HG03469 (cell line): Measurements from ENCODE around the gene HACD2.

Experiments
- ATAC-seq: cut with Tn5 transposase; IDR thresholded peaks from one replicate; pipeline ENCODE4 v1.9.1; 2021; ENCODE audit warnings: mild to moderate bottlenecking, moderate library complexity, moderate number of reproducible peaks; ENCODE audit not compliant: unreplicated experiment

The HACD2 gene

DNA sequence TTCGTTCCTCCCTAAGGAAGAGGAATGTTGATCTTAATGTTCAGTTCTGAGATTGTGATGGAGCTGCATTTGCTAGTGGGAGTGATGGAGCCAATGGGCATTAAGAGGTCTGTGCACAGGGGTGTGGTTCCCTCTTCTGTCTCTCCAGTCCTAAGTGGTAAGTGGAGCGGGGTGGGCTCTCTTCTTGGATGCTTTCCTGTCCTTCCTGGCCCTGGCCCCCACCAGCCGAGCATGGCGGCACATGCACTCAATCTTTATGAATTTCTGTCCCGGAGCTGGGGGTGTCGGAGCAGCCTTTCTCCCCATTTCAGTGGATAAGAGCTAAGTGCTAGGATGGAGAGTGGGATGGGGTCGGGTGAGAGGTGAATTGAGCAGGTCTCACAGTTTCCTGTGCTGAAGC lies 98.4 kb downstream of the HACD2 start:
- ATAC-seq: no peak

DNA sequence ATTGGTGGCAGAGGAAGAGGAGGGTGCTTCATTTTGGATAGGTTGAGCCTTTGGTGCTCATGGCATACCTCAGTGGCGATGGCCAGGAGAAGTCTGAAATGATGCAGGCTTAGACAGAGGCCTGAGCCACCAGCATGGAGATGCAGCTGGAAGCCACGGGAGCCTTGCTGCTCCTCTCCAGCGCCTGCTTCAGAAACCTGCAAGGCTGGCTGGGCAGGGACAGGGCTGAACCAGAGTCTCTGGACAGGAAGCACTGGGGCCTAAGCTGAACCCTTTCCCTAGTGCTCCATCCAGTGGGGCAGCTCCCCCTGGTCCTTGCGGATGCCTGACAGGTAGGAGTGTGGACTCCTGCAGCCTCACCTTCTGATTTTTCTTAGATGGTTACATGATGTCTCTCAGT lies 99.3 kb downstream of the HACD2 start:
- no peak for ATAC-seq

DNA sequence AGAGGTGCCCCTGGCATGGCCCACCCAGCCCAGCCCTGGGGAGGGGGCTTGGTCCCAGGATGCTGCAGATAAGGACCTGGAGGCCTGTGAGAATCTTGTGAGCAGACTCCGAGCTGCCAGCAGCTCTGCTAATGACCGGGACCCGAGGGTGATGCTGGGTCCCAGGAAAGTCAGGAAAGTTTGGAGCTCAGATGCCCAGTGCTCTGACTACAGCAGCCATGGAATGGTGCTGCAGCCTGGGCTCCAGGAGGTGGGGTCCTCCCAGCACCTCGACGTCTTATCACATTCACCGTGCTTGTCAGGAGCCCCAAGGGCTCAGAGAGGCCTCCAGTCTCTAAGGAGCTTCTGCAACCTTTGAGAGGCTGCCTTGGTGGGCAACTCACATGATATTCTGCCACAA lies 101.7 kb downstream of the HACD2 start:
- ATAC-seq: no peak

DNA sequence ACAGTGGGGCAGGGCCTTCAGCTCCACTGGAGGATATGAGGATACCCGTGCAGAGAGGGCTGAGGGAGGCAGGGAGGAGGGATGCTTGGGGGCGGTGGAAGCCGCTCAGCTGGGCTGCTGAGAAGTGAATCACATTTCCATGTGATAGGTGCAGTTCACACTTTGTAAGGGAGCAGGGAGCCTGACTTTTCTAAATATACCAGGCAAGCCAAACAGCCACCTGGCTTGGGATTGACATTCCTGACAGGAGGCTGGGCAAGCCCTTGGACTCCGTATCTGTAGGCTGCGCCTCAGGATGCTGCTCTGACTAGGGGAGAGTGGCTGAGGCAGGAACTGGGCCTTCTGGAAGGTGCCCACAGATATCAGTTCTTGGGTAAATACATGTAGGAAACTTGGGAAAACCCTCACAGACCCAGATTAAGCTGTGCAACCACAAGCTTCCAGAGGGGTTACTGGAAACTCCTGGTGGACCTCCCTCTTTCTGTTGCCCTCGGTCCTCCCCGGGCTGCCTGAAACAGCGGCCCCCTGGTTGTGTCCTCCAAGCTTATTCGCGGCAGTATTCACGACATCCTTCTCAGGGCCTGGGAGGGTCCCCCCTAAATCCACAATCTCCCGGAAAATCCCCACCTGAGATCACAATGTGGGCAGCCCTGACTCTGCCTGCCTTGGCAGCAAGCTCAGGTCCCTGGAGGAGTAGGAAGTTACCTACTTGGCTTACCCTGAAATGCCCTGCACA lies 103.0 kb downstream of the HACD2 start:
- ATAC-seq: no peak

DNA sequence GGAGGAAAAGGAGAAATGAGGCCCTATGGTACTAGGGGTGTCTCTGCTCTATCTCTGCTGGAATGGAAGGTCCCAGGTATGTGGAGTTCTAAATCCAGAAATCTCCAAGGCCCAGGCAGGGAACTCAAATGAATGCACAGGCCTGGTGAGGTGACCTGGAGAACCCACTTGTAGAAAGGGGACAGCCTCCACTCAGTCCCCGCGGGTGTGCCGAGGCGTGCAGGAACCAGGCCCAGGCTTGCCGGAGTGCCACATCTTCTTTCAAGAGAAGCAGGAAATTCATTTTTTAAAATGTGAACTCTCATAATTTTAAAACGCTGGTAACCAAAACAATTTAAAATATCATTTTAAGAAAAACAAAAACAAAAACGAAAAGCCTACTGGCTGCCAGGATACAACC lies 103.8 kb downstream of the HACD2 start:
- ATAC-seq: no peak

DNA sequence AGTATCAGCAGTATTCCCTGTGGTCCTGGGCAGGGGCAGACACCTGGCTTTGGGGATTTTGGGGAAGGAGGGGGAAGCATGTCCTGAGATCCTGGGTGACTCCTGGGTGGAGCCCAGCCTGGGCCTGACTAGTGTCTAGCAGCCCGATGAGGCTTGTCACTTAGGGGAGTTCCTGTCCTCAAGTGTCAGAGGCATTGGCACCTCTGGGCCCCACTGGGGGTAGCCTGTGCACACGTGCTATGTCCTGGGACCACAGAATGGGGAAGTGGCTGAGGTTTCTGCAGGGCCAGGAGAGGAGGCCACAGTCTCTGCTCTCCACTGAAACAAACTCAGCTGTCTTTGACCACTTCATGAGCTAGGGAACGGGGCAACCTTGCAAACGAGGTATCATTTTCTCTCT lies 104.4 kb downstream of the HACD2 start:
- ATAC-seq: no peak

DNA sequence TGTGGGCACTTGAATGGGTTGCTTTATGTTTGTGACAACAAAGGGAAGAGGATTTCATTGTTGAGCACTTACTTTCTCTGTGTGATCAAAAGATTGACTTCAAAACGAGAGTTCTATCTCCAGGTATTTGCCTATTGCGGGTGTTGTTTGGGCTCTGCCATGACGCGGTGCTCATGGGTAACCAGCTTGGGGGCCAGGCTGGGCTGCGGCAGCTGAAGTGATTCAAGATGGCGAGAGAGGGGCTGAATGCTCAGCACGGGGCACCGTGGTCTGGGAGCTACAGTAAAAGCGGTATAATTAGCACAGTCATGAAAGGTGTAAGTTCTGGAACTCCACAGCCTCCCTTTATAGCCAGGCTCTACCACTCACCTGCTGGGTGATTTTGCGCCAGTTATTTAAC lies 105.0 kb downstream of the HACD2 start:
- ATAC-seq: no peak

DNA sequence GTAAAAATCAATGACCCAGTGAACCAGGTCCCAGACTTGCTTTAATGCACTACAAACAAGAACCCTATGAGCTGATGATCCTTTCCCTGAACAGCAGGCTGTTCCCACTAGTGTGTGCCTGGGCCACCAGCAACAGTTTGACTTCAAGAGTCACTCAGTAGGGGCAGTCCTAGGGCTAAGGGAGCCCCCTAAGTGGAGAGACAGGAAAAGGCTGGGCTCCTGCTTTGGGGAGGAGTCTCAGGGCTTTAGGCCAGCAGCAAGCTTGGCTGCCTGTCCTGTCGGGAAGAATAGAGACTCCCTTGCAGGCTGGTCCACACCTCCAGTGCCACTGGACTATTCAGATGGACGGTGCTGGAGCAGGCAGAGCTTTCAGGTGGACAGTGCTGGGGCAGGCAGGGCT lies 106.5 kb downstream of the HACD2 start:
- no peak for ATAC-seq

DNA sequence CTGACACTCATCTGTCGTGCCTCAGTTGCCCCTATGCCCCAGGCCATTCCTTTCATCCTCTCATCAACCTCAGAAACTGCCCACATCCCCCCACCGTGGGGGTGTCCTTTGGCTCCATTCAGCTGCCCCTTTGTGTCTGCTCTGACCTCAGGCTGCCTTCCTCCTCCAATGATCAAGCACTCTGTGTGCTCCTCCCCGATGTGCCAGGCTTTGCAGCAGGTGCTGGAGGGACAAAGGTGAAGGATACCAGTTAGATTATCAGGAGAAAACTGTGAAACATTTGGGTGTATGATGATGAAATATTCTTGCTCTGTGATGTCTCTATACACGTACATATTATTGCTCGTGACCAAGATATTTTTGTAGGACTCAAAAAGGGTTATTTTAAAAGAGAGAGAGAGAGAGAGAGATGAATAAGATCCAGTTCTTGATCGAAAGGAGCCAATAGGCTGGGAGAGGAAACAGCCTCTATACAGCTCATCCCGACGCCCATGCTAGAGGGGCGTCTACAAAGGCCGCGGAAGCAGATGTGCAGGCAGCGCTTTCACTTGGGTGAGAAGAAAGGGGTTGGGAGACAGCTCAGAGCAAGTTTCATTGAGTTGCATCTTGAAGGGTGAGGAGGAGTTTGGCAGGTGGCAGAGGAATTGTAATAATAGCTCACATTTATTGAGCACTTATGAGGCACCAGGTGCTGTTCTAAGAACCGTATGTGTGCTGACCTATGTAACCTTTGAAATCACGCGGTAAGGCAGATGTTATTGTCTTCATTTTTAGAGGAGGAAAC lies 107.7 kb downstream of the HACD2 start:
- no peak for ATAC-seq

DNA sequence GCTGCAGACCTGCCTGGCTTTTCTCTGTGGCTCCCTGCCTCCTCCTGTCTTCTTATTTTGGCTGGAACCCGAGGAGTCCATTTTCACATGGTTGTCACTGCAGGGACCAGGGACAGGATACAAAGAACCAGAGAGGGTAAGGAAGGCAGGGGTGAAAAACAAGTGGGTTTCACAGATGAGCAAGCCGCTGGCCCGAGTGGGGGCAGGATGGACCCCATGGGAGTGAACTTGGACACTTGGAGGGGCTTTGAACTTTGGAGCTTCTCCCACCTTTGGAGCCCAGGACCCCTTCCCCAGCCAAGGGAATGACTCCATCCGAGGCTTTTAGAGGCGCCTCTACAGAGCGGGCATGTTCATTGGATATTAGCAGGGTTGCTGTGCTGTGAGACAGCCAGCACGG lies 109.1 kb downstream of the HACD2 start:
- ATAC-seq: no peak

DNA sequence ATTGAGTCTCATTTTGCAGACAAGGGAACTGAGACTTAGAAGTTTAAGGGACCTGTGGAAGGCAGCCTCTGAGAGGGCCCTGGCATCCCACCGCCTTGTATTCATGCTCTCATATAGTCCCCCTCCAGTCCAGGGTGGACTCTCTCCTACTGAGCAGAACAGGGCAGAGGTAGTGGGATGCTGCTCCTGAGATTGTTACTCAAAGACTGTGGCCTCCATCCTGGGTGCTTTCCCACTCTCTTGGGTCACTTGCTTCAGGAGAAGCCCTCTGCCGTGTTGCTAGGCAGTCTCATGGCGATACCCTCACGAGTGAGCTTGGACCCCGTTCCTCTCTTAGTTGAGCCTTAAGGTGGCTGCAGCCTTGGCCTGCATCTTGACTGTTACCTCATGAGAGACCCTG lies 113.7 kb downstream of the HACD2 start:
- no peak for ATAC-seq

DNA sequence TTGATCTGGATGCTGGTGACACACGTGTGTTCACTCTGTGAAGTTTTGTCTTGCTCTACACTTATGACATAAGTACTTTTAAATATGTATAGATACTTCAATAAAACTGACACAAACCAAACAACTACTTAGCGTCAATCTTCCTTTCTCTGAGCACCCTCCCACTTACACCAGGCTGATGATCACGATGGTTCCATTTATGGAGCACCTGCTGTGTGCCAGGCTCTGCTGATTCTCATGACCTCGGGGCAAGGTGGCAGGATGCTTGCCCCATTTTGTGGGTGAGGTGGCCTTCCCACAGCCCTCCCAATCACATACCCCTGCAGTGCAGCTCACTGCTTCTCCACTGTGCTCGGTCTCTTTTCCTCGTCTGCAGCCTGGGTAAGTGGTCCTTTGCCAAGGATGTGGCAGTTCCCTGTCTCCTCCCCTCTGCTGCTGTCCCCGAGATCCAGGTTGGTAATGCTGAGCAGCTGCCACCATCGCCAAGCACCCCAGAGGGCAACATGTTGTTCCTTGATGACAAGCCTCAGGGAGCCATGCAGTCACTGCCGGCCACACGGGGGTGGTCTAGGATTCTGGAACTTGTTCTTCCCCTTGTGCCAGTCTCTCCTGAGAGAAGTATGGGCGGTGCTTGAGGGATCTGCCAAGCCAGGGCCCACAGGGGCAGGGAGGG lies 115.4 kb downstream of the HACD2 start:
- ATAC-seq: no peak

DNA sequence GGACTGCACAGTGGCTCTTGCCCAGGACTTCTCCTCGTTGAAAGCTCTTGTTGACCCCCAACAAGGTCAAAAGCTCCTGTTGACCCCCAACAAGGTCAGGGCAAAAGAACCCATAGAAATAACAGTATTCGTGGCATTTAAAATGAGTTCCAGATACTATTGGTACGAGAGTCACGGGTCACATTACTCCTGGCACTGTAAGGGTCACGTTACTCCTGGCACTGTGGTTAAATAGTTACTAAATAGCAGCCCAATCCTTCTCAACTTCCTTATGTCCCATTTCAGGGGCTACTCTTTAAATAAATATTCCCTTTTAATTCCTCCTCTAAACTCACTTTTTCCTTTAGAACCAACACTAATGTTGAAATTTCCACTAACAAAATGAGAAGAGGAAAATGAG lies 117.8 kb downstream of the HACD2 start:
- ATAC-seq: no peak

DNA sequence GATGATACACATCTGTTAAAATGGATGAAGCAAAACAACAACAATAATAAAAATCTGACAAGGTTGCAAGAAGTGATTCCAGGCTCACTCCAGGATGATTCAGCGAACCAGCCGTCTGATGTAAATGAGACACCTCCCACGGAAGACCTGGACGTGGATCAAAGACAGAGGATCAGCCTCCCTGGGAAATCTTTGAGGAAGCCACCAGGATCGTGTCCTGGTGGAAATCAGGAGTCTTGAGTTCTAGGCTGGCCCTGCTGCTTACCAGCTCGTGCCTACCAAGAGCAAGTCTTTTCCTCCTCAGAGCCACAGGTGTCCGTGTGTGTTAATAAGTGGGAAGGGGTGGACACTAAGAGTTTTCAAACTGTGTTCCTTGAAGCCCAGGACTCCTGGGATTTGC lies 120.6 kb downstream of the HACD2 start:
- ATAC-seq: no peak

DNA sequence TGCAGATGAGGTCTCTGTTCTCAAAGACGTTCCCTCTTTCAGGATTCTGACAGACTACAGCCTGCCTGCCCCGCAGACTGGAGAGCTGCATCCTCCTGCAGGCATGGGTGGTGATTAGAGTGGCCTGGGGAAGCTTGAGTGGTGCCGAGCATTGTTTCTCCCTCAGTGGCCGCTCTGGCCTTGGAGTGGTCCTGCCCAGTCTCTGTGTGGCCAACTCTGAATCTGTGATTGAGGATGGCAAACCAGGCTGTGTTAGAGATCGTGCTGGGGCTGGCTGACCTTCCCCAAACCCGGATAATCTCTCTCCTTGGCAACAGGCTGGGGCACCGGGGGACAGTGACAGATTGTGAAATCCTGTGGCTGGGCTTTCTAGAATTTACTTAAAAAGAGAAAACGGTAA lies 125.0 kb downstream of the HACD2 start:
- ATAC-seq: no peak

DNA sequence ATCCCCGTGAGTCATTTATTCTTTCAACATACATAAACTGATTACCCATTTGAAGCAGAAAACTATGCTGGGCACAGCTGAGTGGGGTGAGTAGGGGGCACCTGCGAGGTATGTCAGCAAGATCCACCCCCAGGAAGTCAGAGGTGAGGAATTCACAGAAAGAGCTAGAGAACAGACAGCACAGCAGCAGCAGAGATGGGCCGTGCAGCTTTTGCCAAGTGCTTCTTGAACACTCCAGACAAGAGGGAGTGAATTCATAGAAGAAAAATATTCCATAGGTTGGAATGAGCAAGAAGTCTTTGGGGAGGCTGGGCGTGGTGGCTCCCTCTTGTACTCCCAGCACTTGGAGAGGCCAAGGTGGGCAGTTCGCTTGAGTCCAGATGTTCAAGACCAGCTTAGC lies 126.6 kb downstream of the HACD2 start:
- ATAC-seq: no peak

DNA sequence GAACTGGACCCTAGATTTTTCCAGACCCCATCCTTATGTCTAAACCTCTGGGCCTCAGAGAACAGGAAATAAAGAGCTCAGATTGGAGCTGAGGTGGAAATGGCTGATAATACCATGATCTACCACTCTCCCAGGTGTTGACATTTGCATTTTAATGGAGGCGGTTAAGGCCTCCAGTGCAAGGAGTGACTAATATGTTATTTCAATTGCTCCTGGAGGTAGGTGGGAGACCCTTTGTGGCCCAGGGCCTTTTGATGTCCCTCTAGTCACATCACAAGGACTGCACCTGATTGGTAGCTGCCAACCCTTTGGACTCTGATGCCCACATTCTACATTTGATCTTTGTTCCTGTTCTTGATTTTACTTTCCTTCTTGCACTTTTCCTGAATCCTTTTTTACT lies 127.0 kb downstream of the HACD2 start:
- ATAC-seq: no peak

DNA sequence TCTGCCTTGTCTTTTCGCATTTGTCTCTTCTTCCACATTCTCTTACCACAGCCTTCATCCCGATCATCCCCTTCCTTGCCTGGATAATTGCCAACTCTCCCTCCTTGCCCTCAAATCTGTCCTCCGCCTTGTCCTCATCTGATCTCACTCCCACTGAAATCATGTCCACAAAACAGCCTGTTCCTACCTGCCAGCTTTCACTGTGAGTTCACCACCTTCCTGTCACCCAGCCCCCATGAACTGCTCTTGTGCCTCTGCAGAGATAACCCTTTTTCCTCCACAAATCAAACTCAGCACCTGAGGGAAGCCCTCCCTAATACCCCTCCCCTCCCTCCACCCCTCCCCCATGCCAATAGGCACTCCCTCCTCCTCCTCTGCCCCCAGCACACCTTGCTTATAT lies 131.2 kb downstream of the HACD2 start:
- ATAC-seq: no peak

DNA sequence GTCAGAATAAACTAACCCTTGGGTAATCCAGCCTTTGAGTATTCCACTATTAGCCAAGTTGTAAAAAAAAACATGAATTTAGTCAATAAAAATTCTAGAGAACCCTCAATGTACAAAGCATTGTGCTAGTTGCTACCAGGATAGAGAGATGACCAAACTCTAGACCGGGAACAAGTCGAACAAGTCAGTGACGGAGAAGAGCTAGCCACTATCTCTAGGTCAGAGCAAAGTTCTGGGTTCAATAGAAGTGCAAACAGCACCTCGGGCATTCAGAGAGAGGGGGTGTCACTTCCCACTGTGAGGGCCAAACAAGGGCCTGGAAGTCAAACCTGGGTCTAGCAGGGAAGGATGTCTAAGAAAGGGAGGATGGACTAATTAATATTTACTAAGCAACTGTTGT lies 133.7 kb downstream of the HACD2 start:
- no peak for ATAC-seq

DNA sequence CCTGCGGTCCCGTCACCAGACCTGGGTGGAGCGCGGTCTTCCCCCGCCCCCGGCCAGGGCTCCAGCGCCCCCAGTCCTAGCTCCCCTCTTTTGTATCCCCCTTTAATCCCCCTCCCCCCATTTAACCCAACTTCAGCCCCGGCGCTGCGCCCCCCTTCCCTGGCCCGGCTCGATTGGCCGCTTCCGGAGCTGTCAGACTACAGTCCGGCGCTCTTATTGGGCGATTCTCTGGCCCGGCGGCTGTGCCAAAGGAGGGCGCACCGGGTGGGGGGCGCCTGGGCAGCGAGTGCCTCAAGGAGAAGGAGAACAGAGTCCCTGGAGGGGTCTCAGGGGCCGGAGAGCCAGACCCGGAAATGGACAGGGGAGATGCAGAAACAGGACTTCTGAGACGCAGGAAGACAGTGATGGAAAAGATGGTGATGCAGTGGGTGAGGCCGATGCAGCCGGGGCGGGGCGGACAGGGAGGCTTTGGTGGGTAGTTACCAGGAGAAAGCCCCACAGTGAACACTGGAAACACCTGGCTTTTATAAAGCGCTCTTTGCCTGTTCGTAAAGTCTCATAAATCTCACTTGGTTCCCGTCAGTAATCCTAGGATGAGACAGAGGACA lies 134.8 kb downstream of the HACD2 start:
- no peak for ATAC-seq

DNA sequence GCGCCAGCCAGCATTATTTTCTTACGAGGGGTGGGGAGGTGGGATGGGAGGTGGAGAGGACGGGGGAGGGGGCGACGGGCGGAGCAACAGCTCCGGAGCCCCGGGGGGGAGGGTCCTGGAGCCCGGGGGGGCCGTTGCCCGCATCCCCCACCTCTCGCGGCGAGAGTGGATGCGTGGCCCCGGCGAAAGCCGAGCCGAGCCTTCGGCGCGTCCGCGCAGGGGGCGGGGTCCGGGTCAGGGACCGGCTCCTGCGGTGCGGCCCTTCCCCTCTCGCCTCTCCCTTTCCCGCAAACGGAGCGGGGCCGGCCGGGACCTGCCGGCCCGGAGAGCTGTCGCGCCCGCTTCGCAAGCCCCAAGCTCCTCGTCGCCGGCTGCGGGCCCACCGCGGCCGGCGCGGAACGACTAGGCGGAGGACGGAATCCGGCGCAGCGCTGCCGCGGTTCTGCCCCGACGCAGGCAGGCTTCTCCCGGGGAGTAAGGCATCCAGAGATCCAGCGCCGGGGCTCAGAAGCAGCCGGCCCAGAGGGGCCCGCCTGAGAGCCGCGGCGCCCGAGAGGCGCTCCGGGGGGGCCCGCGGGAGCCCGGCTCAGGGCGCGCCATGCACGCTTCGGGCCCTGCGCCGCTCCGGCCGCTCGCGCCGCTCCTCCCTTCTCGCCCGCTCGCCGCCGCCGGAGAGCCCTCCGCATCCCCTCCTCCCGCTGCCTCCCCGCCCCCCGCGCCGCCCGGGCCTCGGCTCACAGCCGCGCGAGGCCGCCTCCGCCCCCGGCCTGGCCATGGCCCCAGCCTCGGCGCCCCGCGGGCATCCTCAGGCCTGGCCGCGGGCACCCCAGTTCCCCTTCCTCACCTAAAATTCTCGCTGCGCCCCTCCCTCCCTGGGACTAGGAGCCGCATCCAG lies 135.5 kb downstream of the HACD2 start:
- no peak for ATAC-seq
